T-helper 2 cell (primary cell): ENCODE data around the gene HABP4.

ENCODE experiments used
- DNase-seq, 5 experiments: peaks; one replicate each; pipeline versions ENCODE4 v3.0.0 to v3.0.0-alpha.2; 2012 to 2022

The HABP4 gene

GRCh38 chr9:96436063-96436455 lies 13.9 kb upstream of the HABP4 start:
- peak in 1 of 5 experiments; percentile 17 for DNase-seq

- no peak for DNase-seq
Measured at GRCh38 chr9:96436456-96437126, 13.4 kb upstream of the HABP4 start.

DNA sequence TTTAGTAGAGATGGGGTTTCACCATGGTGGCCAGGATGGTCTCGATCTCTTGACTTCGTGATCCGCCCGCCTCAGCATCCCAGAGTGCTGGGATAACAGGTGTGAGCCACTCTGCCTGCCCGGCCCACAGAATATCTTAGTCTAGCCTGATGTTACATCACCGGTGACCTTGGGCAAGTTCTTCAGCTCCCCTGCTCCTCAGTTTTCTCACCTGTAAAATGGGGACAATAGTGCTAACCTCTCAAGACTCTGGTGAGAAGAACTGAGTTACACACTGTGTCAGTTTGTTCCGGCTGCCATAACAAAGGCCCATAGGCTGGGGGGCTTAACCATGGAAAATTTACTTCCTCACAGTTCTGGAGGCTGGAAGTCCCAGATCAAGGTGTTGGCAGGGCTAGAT lies 12.5 kb upstream of the HABP4 start:
- no peak for DNase-seq

- DNase-seq: no peak
Measured at GRCh38 chr9:96440671-96441199, 9.2 kb upstream of the HABP4 start.

GRCh38 chr9:96441798-96442445 lies 8.0 kb upstream of the HABP4 start:
- DNase-seq: peak in 1 of 5 experiments; percentile 64

- peak in 1 of 5 experiments; percentile 13 for DNase-seq
Measured at GRCh38 chr9:96442491-96442890, 7.5 kb upstream of the HABP4 start.

DNA sequence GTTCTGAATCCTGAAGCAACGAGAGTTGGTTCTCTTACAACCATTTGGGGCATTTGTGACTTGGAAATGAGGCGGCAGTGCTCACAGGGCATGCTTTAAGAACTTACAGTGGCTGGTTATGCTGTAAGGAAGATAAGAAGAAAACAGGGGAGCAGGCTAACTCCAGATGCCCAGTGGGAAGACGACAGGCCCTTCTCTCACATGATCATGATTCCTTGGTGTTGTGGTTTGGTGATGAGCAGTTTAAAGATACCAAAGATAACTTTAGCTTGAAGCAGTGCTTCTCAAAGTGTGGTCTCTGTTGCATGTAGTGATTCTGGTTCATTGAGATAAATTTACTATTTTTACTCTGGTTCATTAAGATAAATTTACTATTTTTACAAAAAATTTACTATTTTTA lies 2.6 kb upstream of the HABP4 start:
- no peak for DNase-seq

- DNase-seq: no peak
Measured at GRCh38 chr9:96448546-96449170, 1.3 kb upstream of the HABP4 start.

DNA sequence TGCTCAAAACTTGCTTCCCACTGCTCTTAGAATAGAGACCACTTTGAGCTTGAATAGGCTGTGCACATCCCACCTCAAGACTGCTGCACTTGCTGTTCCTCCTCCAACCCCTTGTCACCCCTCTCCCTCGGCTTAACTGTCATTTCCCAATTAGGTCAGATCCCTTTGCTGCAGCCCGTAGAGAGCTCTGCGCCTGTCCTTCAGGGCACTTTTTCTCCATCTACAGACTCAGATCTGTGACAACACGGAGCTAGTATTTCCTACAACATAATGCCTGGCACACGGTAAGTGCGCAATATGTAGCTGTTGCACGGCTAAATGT lies 485 bp upstream of the HABP4 start:
- DNase-seq: no peak

DNA sequence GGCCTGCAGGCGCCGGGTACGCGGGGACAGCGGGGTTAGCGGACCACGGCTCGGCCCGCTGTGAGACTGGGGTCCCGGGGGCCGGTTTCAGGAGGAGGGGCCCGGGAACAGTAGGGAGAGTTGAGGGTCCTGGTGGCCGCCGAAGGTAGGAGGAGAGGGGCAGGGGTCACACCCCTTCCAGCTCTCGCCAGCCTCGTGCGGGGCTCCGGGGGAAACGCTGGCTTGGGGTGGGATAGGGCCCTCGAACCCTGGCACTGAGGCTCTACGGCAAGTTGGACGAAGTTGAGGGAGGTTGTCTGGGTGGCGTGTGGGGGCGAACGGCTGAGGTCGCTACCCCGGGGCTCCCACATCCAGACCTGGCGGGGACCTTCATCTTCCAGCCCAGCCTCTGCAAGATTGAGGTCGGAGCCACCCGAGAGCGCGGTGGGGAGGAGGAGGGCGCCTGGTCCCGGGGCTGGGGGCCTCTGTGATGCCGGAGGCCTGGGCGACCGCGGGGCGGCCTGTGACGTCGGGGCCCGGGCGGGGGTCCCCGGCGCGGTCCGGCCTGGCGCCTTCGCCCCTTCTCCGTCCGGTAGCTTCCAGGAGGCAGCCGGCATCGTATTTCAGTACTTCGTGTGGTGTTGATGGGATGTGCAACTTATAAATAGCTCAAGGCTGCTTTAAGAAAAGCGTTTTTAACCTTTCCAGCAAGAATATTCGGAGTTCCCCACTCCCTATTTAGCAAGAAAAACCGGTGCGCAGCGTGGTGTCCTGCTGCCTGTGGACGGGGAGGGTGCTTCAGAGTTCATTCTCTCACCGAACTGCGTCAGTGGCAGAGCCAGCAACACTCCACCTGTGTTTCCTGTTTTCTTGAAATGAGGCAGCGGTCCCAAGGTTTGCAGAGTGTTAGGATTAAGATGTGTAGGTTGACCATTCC lies 902 bp downstream of the HABP4 start:
- DNase-seq: peak in 4 of 5 experiments; percentile 2 to 43 (median 24)

GRCh38 chr9:96453625-96454024 lies 3.7 kb downstream of the HABP4 start:
- peak in 1 of 5 experiments; percentile 32 for DNase-seq

GRCh38 chr9:96457266-96457665 lies 7.3 kb downstream of the HABP4 start:
- no peak for DNase-seq

- DNase-seq: no peak
Measured at GRCh38 chr9:96458226-96458625, 8.3 kb downstream of the HABP4 start.

GRCh38 chr9:96459268-96460007 lies 9.5 kb downstream of the HABP4 start:
- DNase-seq: no peak

DNA sequence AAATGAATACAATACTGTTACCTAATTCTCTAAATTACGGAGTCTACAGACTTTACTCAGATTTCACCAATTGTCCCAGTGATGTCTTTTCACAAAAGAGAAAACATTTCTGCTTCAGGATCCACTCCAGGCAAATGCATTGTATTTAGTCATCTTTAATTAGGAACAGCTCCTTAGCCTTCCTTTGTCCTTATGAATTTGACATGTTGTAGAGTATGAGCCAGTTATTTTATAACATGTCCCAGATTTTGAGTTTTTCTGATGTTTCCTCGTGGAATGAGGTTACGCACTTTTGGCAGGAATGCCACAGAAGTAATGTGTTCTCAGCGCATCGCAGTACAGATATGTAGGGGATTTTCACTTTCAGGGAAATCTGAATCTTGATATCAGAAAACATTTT lies 10.5 kb downstream of the HABP4 start:
- no peak for DNase-seq

DNA sequence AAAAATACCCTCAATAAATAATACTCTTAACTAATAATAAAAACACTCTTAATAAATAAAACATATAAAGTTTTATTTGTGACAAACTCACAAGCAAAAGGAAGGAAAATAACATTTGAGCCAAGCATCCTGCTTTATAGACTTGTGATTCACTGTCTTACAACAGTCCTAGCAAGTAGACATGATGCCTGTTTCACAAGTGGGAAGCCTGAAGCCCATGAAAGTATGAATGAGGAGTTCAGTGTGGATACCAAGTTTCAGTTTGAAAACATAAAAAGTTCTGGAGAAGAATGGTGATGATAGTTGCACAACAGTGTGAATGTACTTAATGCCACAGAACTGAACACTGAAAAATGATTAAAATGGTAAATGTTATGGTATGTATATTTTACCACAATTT lies 10.9 kb downstream of the HABP4 start:
- DNase-seq: no peak

DNA sequence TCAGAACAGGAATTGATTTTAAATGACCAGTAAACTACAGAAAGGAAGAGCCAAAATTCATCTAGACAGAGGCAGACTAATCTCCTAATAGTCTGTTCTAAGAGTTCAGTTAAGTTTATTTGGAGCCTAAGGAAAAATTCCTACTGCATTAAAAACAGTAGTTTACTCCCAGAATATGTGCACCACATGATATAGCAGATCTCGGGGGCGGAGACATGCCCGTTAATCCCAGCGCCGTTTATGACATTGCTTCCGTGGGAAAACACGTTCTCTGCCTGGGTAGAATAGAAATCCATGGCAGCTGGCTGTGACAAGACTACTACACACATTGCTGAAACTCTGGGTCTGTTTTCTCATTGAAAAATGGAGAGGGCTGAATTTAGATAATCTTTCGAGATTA lies 11.4 kb downstream of the HABP4 start:
- DNase-seq: no peak

DNA sequence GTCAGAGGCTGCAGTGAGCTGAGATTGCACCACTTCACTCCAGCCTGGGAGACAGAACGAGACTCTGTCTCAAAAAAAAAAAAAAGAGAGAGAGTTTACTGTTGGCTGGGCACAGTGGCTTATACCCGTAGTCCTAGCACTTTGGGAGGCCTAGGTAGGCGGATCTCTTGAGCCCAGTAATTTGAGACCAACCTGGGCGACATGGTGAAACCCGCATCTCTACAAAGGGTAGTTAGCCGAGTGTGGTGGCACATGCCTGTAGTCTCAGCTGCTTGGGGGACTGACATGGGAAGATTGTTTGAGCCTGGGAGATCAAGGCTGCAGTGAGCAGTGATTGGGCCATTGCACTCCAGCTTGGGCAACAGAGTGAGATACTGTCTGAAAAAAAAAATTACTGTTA lies 12.6 kb downstream of the HABP4 start:
- DNase-seq: no peak

DNA sequence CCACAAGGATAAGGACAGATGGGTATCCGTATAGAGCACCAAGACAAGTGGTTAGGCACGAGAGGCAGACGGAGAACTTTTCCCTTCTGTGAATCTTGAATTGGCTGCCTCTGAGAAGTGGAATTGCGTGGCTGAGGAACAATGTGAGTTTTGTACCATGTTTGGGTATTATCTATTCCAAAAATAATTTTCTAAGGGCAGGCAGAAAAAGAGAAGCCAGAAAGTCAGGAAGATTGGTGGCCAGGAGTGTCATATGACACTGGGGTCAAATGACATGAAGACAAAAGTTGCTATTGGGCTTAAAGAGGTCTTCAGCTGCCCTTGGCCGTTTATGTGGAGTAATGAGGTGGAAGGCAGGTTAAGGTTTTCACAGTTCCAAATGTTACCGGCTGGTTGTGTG lies 14.5 kb downstream of the HABP4 start:
- DNase-seq: no peak

GRCh38 chr9:96467784-96468183 lies 17.8 kb downstream of the HABP4 start:
- DNase-seq: no peak

DNA sequence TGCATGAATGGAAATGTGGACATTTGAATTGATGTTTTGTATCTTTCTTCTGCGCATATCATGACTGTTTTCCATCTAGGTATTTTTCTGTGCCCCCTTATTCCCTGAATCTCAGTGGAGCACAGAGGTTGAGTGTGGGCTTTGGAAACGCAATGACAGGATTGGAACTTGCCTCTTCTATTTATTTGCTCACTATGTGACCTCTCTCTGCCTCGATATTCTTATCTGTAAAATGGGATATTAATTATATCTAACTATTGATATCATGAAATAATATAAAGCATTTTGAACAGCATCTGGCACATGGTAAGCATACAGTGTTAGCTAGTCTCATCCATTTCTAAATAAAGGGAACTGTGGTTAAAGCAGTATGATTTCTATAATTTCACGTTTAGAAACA lies 26.0 kb downstream of the HABP4 start:
- no peak for DNase-seq

DNA sequence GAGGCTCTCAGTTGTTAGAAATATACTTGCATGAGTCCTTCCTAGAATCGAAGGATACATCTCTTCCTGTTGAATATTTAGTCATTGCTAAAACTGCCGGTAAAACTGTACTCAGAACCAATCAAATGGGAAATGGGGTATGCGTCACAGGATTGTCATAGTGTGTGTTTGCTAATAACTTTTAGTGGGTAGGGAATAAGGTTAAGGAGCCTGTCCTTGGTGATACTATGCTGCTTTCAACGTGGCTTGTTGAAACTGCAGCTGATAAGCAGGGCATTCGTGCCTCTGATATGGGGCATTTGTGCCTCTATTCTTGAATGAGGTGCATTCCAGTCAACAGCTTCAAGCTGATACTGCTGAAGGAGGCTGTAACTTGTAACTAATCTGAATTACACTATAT lies 26.6 kb downstream of the HABP4 start:
- peak in 1 of 5 experiments; percentile 36 for DNase-seq
